HG02981 (cell line): ENCODE measurements around the gene KANSL1.

Source experiments
- ATAC-seq: cut with Tn5 transposase; IDR thresholded peaks from one replicate; pipeline ENCODE4 v1.9.1; 2021; ENCODE audit warnings: mild to moderate bottlenecking, moderate library complexity; ENCODE audit not compliant: unreplicated experiment

KANSL1 gene

GRCh38 chr17:45987706-45988105 lies 205.5 kb downstream of the KANSL1 start:
- no peak for ATAC-seq

- ATAC-seq = no peak
These were observed 207.2 kb downstream of the KANSL1 start for GRCh38 chr17:45986056-45986455.

- no peak for ATAC-seq
These were observed 207.8 kb downstream of the KANSL1 start for GRCh38 chr17:45985447-45985846.

- ATAC-seq = no peak
These were observed 208.9 kb downstream of the KANSL1 start for GRCh38 chr17:45984368-45984767.

- no peak for ATAC-seq
These were observed 209.5 kb downstream of the KANSL1 start for GRCh38 chr17:45983614-45984310.

GRCh38 chr17:45982791-45983613 lies 210.2 kb downstream of the KANSL1 start:
- ATAC-seq = no peak

GRCh38 chr17:45981306-45981705 lies 211.9 kb downstream of the KANSL1 start:
- no peak for ATAC-seq

- no peak for ATAC-seq
These were observed 212.4 kb downstream of the KANSL1 start for GRCh38 chr17:45980855-45981254.
